D341Med (cell line): ENCODE results near the gene POP7.

Experiments used
- DNase-seq: peaks from one replicate; pipeline ENCODE4 v3.0.0; 2012; ENCODE audit warnings: low spot score

The POP7 gene

GRCh38 chr7:100726996-100727761 is 21.3 kb downstream of the POP7 start:
- DNase-seq, result no peak

GRCh38 chr7:100728196-100728595 is 22.3 kb downstream of the POP7 start:
- DNase-seq, result no peak

DNA sequence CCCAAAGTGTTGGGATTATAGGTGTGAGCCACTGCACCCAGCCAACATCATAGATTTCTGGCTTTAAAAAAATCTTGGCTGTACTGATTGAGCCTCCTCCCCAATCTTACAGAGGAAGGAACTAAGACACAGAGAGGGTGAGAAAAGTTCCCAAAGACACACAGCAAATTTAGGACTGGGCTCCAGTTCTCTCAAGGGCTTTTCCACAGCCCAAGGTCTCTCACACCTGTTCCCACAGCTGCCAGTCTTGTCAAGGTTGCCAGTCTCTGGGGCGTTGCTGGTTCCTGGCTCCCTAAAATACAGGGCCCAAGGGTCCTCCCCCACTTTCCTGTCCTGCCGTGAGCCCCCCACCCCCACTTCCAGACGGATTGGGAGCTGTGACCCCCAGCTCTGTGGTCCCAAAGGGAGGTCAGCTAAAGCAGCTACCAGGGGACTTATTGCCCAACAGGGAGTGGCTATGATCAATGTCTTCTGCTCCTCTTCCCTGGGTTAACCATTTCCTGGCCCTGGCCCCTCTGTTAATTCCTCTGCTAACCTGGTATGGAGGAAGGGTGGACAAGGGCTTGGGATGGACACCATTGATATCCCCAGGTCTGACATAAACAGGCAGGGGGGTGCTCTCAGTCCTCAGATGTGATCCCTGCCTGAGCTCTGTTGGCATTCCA is 24.3 kb downstream of the POP7 start:
- DNase-seq, result no peak

DNA sequence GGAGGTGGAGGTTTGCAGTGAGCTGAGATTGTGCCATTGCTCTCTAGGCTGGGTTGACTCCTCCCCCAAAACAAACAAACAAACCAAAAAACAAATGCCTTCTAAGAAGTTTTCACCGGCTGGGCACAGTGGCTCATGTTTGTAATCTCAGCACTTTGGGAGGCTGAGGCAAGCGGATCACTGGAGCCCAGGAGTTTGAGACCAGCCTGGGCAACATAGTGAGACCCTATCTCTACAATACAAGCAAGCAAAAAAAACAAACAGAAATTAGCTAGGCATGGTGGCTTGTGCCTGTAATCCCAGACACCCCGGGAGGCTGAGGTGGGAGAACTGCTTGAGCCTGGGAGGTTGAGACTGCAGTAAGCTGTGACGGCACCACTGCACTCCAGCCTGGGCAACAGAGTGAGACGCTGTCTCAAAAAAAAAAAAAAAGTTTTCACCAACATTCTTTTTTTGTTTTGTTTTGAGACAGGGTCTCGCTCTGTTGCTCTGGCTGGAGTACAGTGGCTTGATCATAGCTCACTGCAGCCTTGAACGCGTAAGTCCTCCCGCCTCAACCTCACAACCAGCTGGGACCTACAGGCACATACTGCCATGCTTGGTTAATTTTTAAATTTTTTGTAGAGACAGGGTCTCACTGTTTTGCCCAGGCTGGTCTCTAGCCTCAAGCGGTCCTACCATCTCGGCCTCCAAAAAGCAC is 26.2 kb downstream of the POP7 start:
- DNase-seq, result no peak

DNA sequence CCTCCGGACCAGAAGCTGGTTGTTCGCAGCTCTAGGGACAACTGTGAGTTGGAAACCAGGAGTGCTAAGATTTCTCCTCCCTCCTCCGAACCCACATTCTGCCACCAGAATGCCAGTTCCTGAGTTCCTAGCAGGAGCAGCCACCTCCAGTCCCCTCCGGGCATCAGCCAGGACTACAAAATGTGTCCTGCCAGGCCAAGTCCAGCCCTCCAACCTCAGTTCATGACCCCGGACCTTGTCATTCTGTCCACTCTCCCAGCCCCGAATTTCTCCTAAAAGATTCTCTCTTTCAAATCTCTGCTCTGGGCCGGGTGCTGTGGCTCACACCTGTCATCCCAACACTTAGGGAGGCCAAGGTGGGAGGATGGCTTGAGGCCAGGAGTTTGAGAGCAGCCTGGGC is 29.8 kb downstream of the POP7 start:
- DNase-seq, result no peak

DNA sequence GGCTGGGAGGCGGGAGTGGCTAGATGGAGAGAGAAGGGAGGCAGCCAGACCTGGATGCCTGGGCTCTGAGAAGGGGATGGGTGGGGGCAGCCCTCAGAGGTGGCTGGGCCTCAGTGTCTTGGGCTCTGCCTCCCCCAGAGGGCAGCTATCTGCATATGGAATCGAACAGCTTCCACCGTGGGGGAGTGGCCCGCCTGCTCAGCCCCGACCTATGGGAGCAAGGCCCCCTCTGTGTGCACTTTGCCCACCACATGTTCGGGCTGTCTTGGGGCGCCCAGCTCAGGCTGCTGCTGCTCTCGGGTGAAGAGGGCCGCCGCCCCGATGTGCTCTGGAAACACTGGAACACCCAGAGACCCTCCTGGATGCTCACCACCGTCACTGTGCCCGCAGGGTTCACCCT is 30.8 kb downstream of the POP7 start:
- DNase-seq, result no peak

DNA sequence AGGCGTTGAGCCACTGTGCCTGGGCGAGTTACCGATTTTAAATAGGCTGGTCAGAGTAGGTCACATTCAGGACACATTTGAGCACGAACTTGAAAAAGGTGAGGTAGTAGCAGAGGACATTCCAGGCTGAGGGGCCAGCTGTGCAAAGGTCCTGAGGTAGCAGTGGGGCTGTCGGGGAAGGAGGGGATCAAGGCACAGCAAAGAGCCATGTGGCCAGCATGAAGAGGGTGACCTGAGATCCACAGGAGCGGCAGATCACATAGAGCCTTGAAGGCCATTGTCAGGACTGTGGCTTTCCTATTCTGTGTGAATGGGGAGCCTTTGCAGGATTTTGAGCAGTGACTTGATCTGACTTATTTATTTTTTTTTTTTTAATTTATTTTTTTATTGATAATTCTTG is 34.0 kb downstream of the POP7 start:
- no peak for DNase-seq

GRCh38 chr7:100744605-100745004 is 38.7 kb downstream of the POP7 start:
- no peak for DNase-seq

DNA sequence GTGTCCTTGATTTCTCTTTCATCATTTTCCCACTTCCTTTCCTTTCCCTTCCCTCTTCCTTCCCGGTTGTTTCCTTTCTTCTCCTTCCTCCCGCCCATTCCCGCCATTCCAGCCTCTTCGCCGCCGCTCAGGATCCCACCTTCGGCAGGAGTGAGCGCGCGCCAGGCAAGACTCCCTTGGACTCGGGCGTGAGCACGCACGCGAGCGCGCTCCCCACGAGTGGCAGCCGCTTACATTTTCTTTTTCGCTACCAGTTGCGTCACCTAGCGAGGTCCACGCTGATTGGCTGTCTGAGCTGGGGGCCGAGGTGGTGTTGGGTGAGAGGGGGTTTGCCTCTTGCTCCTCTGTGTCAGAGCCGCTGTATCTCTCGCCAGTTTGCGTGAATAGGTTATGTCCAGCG is 39.3 kb downstream of the POP7 start:
- no peak for DNase-seq

DNA sequence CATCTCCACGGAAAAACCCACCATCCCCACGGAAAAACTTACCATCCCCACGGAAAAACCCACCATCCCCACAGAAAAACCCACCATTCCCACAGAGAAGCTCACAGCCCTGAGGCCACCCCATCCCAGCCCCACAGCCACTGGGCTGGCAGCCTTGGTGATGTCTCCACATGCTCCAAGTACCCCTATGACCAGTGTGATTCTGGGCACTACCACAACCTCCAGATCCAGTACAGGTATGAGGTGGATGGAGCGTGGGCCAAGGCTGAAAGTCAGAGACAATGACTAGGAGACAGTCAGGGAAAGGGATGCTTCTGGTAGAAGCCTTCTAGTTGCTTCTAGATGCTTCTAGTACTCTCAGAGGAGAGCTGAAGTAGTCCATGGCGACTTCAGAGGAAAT is 47.1 kb downstream of the POP7 start:
- no peak for DNase-seq

- DNase-seq, result no peak
Measured at GRCh38 chr7:100753750-100754149, 47.8 kb downstream of the POP7 start.
